ENCODE results near the gene SERTAD2.

The SERTAD2 gene

DNA sequence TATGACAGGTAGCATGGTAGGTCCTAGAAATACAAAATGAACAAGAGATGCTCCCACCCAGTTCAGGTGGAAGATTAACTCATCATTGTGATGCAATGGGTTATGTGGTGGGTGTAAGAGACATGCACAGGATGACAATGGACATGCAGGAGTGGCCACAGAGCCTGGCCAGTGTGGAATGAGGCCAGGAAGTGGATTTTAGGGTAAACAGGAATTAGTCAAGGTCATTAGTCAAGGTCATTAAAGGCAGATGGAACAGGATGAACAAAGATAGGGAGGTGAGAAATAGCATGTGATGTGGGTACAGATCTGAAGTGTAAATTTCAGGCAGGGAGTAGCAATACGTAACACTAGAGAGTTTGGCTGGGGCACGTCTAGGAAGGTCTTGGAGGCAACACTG lies 15.6 kb upstream of the SERTAD2 start:
- TF ChIP-seq, protein P1, sequence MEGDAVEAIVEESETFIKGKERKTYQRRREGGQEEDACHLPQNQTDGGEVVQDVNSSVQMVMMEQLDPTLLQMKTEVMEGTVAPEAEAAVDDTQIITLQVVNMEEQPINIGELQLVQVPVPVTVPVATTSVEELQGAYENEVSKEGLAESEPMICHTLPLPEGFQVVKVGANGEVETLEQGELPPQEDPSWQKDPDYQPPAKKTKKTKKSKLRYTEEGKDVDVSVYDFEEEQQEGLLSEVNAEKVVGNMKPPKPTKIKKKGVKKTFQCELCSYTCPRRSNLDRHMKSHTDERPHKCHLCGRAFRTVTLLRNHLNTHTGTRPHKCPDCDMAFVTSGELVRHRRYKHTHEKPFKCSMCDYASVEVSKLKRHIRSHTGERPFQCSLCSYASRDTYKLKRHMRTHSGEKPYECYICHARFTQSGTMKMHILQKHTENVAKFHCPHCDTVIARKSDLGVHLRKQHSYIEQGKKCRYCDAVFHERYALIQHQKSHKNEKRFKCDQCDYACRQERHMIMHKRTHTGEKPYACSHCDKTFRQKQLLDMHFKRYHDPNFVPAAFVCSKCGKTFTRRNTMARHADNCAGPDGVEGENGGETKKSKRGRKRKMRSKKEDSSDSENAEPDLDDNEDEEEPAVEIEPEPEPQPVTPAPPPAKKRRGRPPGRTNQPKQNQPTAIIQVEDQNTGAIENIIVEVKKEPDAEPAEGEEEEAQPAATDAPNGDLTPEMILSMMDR (IDR thresholded peaks at IDR 0.05; ENCODE audit: low read depth, low read length, missing control alignments) = no peak
- Histone ChIP-seq H3K4me3 (ENCODE audit: low read depth, low read length) (no peak overlapping the region), H3K36me3 (replicated peaks) (no peaks in the 10 kb centered on the region), H3K27me3 (replicated peaks) (no peaks in the 10 kb centered on the region), H3K27ac (no peak overlapping the region)
- no peak for DNase-seq
- in situ Hi-C loops (cut with HindIII; ENCODE audit: low pct_ligation_motif_present, low sequenced_read_pairs) = loop anchor here (25.0 kb wide), 1 partner anchor 193 kb away; no protein-coding TSS in a partner anchor

GRCh38 chr2:64668542-64668941 lies 14.8 kb upstream of the SERTAD2 start:
- no peak overlapping the region for H3K27ac ChIP-seq
- DNase-seq = no peak
- TF ChIP-seq, protein P1 (IDR thresholded peaks at IDR 0.05; ENCODE audit: low read depth, low read length, missing control alignments) = no peak
- no peaks in the 10 kb centered on the region for H3K36me3 ChIP-seq (replicated peaks)
- in situ Hi-C loops (cut with HindIII; ENCODE audit: low pct_ligation_motif_present, low sequenced_read_pairs) = loop anchor here (25.0 kb wide), 1 partner anchor 194 kb away; no protein-coding TSS in a partner anchor
- no peaks in the 10 kb centered on the region for H3K27me3 ChIP-seq (replicated peaks)
- no peak overlapping the region for H3K4me3 ChIP-seq (ENCODE audit: low read depth, low read length)

DNA sequence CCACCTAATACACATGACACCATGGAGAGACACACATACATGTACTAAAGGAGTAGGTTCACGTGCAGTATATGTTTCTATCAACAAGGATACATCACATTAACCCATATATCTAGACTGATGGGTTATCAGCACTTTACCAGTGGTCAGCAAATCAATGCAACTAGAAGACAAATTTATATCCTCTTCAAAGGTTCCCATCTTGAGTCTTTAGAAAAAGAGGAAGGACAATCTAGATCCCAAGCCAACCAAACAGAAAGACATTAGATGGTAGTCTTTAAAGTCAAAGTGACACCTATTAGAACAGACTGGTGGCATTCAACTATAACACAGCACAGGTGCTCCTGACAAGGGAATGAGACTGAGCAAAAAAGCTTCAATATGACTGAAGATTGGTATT lies 13.8 kb upstream of the SERTAD2 start:
- Histone ChIP-seq H3K36me3 (replicated peaks) (no peaks in the 10 kb centered on the region), H3K27me3 (replicated peaks) (no peaks in the 10 kb centered on the region), H3K27ac (no peak overlapping the region), H3K4me3 (ENCODE audit: low read depth, low read length) (no peak overlapping the region)
- in situ Hi-C loops (cut with HindIII; ENCODE audit: low pct_ligation_motif_present, low sequenced_read_pairs) = loop anchor here (25.0 kb wide), 1 partner anchor 195 kb away; no protein-coding TSS in a partner anchor
- TF ChIP-seq, protein P1 (IDR thresholded peaks at IDR 0.05; ENCODE audit: low read depth, low read length, missing control alignments) = no peak
- no peak for DNase-seq

DNA sequence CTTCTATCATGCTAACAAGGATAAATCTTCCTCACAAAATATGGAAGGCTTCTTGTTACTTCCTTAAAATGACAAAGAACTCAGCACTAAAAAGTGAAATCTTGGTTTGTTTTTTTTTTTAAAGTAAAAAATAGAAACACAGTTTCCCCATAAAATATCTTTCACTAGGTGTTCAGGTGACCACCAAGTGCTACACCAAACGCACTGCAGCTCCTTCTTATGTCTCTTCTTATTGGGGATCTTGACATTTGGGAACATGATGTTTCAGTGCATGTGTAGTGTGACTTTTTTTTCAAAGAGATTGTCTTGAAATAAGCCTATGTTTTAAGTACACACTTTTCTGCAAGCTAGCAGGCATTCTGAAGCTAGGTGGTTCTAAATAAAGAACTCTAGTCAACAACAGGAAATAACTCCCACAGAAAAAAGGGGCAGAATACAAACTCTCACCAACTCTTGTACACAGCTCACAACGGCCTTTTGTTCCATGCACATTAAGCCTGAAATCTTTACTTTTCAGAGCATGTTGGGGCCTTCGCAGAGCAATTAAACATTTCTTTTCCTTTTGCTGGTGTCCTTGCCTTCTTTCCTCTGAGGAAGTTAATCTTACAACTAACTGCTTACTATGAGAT lies 13.2 kb upstream of the SERTAD2 start:
- Histone ChIP-seq H3K36me3 (replicated peaks) (no peaks in the 10 kb centered on the region), H3K4me3 (ENCODE audit: low read depth, low read length) (no peak overlapping the region), H3K27me3 (replicated peaks) (no peaks in the 10 kb centered on the region), H3K27ac (no peak overlapping the region)
- no peak for DNase-seq
- TF ChIP-seq, protein P1 (IDR thresholded peaks at IDR 0.05; ENCODE audit: low read depth, low read length, missing control alignments) = no peak
- in situ Hi-C loops (cut with HindIII; ENCODE audit: low pct_ligation_motif_present, low sequenced_read_pairs) = loop anchor here (25.0 kb wide), 1 partner anchor 195 kb away; no protein-coding TSS in a partner anchor

GRCh38 chr2:64665709-64666108 lies 12.0 kb upstream of the SERTAD2 start:
- no peaks in the 10 kb centered on the region for H3K36me3 ChIP-seq (replicated peaks)
- in situ Hi-C loops (cut with HindIII; ENCODE audit: low pct_ligation_motif_present, low sequenced_read_pairs) = loop anchor here (25.0 kb wide), 1 partner anchor 197 kb away; no protein-coding TSS in a partner anchor
- TF ChIP-seq, protein P1 (IDR thresholded peaks at IDR 0.05; ENCODE audit: low read depth, low read length, missing control alignments) = no peak
- no peak overlapping the region for H3K4me3 ChIP-seq (ENCODE audit: low read depth, low read length)
- DNase-seq = no peak
- H3K27me3 ChIP-seq (replicated peaks) = no peaks in the 10 kb centered on the region
- H3K27ac ChIP-seq = no peak overlapping the region

Measured in brain microvascular endothelial cell (primary cell).